H1 (cell line): ENCODE results near the gene ZNF33A. TPM values are rescaled to one million over a fixed set of nuclear protein-coding genes. Genes with fewer than 3 reads are reported as not detected.

Experiments used
- CTCF ChIA-PET: fragments of 300-600 bp; sonication (Branson Sonifier 250); formaldehyde crosslinking; loops from one replicate; lab custom pipeline; 2021; ENCODE audit not compliant: partially characterized antibody; lab: Charles Lee
- POLR2A ChIA-PET: fragments of 300-600 bp; sonication (Branson Sonifier 250); formaldehyde crosslinking; loops from one replicate; lab custom pipeline; 2021; ENCODE audit warnings: inconsistent platforms; ENCODE audit not compliant: partially characterized antibody; lab: Charles Lee
- DNase-seq, 2 experiments: peaks; one replicate each; pipeline versions ENCODE4 v3.0.0 to v3.0.0-alpha.2; 2010 to 2022; ENCODE audit warnings: low spot score in 2 of 2, low read depth in 1 of 2, mixed read lengths in 1 of 2
- FAIRE-seq: peaks from 2 replicates; lab custom pipeline; 2011; peaks lifted over from hg19 to GRCh38; lab: Jason Lieb, UNC
- H2AFZ ChIP-seq: 2 replicates; pipeline ENCODE4 v1.8.1; 2012; ENCODE audit warnings: low read length, inconsistent platforms
- H2AK5ac ChIP-seq: 2 replicates; pipeline ENCODE4 v1.6.1; 2013; ENCODE audit warnings: low read depth, low read length
- H2BK120ac ChIP-seq: replicated peaks from 2 replicates; pipeline ENCODE3; 2013; ENCODE audit warnings: low read depth, low read length, inconsistent platforms
- H2BK12ac ChIP-seq: 2 replicates; pipeline ENCODE4 v1.6.1; 2013; ENCODE audit warnings: low read depth, low read length
- H2BK15ac ChIP-seq: 2 replicates; pipeline ENCODE4 v1.6.1; 2013; ENCODE audit warnings: low read length
- H2BK20ac ChIP-seq: 2 replicates; pipeline ENCODE4 v1.6.1; 2013; ENCODE audit warnings: low read length
- H2BK5ac ChIP-seq: 2 replicates; pipeline ENCODE4 v1.6.1; 2013; ENCODE audit warnings: low read depth, low read length
- H3K14ac ChIP-seq: 2 replicates; pipeline ENCODE4 v1.6.1; 2013; ENCODE audit warnings: inconsistent platforms; ENCODE audit not compliant: insufficient read length
- H3K18ac ChIP-seq: 2 replicates; pipeline ENCODE4 v1.6.1; 2013; ENCODE audit warnings: low read length; ENCODE audit errors: extremely low read depth
- H3K23ac ChIP-seq: 2 replicates; pipeline ENCODE4 v1.6.1; 2013; ENCODE audit warnings: inconsistent platforms; ENCODE audit not compliant: insufficient read length
- H3K23me2 ChIP-seq: 2 replicates; pipeline ENCODE4 v1.6.1; 2013; ENCODE audit warnings: low read depth, low read length
- H3K27ac ChIP-seq: 2 replicates; pipeline ENCODE4 v1.6.1; 2011; ENCODE audit warnings: low read depth, low read length, inconsistent platforms
- H3K27me3 ChIP-seq, 4 experiments: replicated peaks in 1 of 4; 1 replicate in 1 of 4; 2 replicates in 3 of 4; pipeline versions ENCODE4 v1.6.1 to v1.8.1; 2011 to 2013; ENCODE audit warnings: low read length in 3 of 4, mild to moderate bottlenecking in 3 of 4, inconsistent platforms in 2 of 4, mixed read lengths in 2 of 4, moderate library complexity in 1 of 4; ENCODE audit not compliant: control insufficient read depth in 3 of 4, insufficient read depth in 3 of 4; ENCODE audit errors: extremely low read depth in 1 of 4
- H3K36me3 ChIP-seq, 4 experiments: 2 replicates each; pipeline versions ENCODE4 v1.6.1 to v1.8.1; 2011 to 2013; ENCODE audit warnings: mild to moderate bottlenecking in 4 of 4, low read length in 3 of 4, moderate library complexity in 2 of 4, control low read depth in 1 of 4, inconsistent platforms in 1 of 4; ENCODE audit not compliant: insufficient read depth in 4 of 4, control insufficient read depth in 2 of 4
- H3K4ac ChIP-seq: replicated peaks from 2 replicates; pipeline ENCODE3; 2013; ENCODE audit warnings: low read length, low read depth, mixed read lengths, inconsistent platforms; ENCODE audit not compliant: insufficient read length
- H3K4me1 ChIP-seq, 4 experiments: replicated peaks in 1 of 4; 1 replicate in 1 of 4; 2 replicates in 3 of 4; pipeline versions ENCODE4 v1.6.1 to v1.8.1; 2011 to 2013; ENCODE audit warnings: low read length in 3 of 4, inconsistent platforms in 2 of 4, mixed read lengths in 1 of 4; ENCODE audit not compliant: insufficient read depth in 4 of 4, control insufficient read depth in 3 of 4
- H3K4me2 ChIP-seq, 2 experiments: 2 replicates each; pipeline versions ENCODE4 v1.6.1 to v1.8.1; 2011 to 2013; ENCODE audit warnings: low read depth in 2 of 2, low read length in 2 of 2, control low read depth in 1 of 2, inconsistent platforms in 1 of 2, mild to moderate bottlenecking in 1 of 2; ENCODE audit not compliant: insufficient read depth in 1 of 2
- H3K4me3 ChIP-seq, 4 experiments: fragments of 200-600, 300-600 bp in 1 of 4; sonication (generic), shearing (Covaris generic), sonication (Bioruptor Twin) in 1 of 4; 2 replicates each; pipeline versions ENCODE4 v1.5.1 to v1.8.1; 2011 to 2016; ENCODE audit warnings: low read length in 4 of 4, low read depth in 3 of 4, control low read depth in 2 of 4, inconsistent platforms in 2 of 4, mild to moderate bottlenecking in 2 of 4, mixed read lengths in 1 of 4, moderate library complexity in 1 of 4; ENCODE audit not compliant: insufficient read depth in 2 of 4; ENCODE audit errors: extremely low read depth in 1 of 4
- H3K56ac ChIP-seq: replicated peaks from 2 replicates; pipeline ENCODE3; 2013; ENCODE audit warnings: low read depth, mild to moderate bottlenecking, mixed read lengths, low read length, inconsistent platforms; ENCODE audit not compliant: insufficient read length
- H3K79me1 ChIP-seq: 2 replicates; pipeline ENCODE4 v1.6.1; 2013; ENCODE audit warnings: low read depth, low read length, control low read depth
- H3K79me2 ChIP-seq, 2 experiments: 2 replicates each; pipeline versions ENCODE4 v1.6.1 to v1.8.1; 2012 to 2013; ENCODE audit warnings: low read length in 2 of 2, mild to moderate bottlenecking in 2 of 2, inconsistent platforms in 1 of 2; ENCODE audit not compliant: insufficient read depth in 2 of 2, control insufficient read depth in 1 of 2
- H3K9ac ChIP-seq, 4 experiments: replicated peaks in 1 of 4; 1 replicate in 1 of 4; 2 replicates in 3 of 4; pipeline versions ENCODE4 v1.6.1 to v1.8.1; 2011 to 2013; ENCODE audit warnings: low read depth in 3 of 4, low read length in 3 of 4, control low read depth in 2 of 4, mild to moderate bottlenecking in 2 of 4, moderate library complexity in 2 of 4, inconsistent platforms in 1 of 4; ENCODE audit errors: extremely low read depth in 1 of 4
- H3K9me3 ChIP-seq, 2 experiments: 2 replicates each; pipeline versions ENCODE4 v1.6.1 to v1.8.1; 2012 to 2013; ENCODE audit warnings: mild to moderate bottlenecking in 2 of 2, moderate library complexity in 2 of 2, control low read depth in 1 of 2, inconsistent platforms in 1 of 2, low read depth in 1 of 2, low read length in 1 of 2, mixed read lengths in 1 of 2; ENCODE audit not compliant: insufficient read depth in 2 of 2
- H4K20me1 ChIP-seq, 2 experiments: replicated peaks in 1 of 2; 2 replicates each; pipeline versions ENCODE3 to v1.8.1; 2011 to 2013; ENCODE audit warnings: inconsistent platforms in 2 of 2, low read length in 2 of 2, mild to moderate bottlenecking in 1 of 2; ENCODE audit not compliant: insufficient read depth in 2 of 2, control insufficient read depth in 1 of 2
- H4K5ac ChIP-seq: 2 replicates; pipeline ENCODE4 v1.6.1; 2013; ENCODE audit warnings: low read length, low read depth, mixed read lengths, inconsistent platforms; ENCODE audit not compliant: insufficient read length
- H4K8ac ChIP-seq: 2 replicates; pipeline ENCODE4 v1.8.0; 2013; ENCODE audit warnings: mild to moderate bottlenecking, moderate library complexity, low read length, inconsistent platforms; ENCODE audit not compliant: insufficient read depth; ENCODE audit errors: extremely low read depth
- H4K91ac ChIP-seq: replicated peaks from 2 replicates; pipeline ENCODE3; 2013; ENCODE audit warnings: low read length, mixed read lengths, inconsistent platforms; ENCODE audit not compliant: insufficient read length
- ATF2 ChIP-seq: IDR thresholded peaks from 2 replicates; pipeline ENCODE4 v1.6.1; 2012; ENCODE audit warnings: low read length, inconsistent platforms
- CBX8 ChIP-seq: fragments of 300-800, 300-1000 bp; sonication (generic); IDR thresholded peaks from 2 replicates; pipeline ENCODE4 v1.7.1; 2016; ENCODE audit warnings: low read depth, low read length, borderline replicate concordance
- CEBPB ChIP-seq: IDR thresholded peaks from 2 replicates; pipeline ENCODE4 v1.6.1; 2012; ENCODE audit warnings: low read depth, low read length
- WGBS, 2 experiments: shearing (Covaris generic) in 1 of 2; methylation state at CpG; one replicate each; pipeline versions ENCODE4 v1.1.6 to v1.1.7; 2013 to 2015; ENCODE audit warnings: low lambda C conversion rate in 2 of 2, mixed read lengths in 2 of 2, inconsistent platforms in 1 of 2, low coverage in 1 of 2, missing lambda C conversion rate in 1 of 2; ENCODE audit not compliant: insufficient replicate concordance in 2 of 2, insufficient coverage in 1 of 2, insufficient read length in 1 of 2; ENCODE audit errors: extremely low coverage in 1 of 2, missing lambda C conversion rate in 1 of 2; 5-methylcytosine and 5-hydroxymethylcytosine counted together
- polyA plus RNA-seq, 7 experiments: library from polyadenylated mRNA; depleted of rRNA in 3 of 7; stranded (reverse) in 5 of 7; unstranded in 2 of 7; fragments of >200 nt in 5 of 7; fragments of 200-250 nt in 2 of 7; gene quantifications; 1 replicate in 5 of 7; 2 replicates in 1 of 7; 4 replicates in 1 of 7; pipeline versions ENCODE4 v1.2.1 to v1.2.3, GENCODE V29; 2011 to 2013; ENCODE audit warnings: missing spikeins in 2 of 7, mixed read lengths in 2 of 7
- total RNA-seq: library from RNA; stranded (reverse); fragmentation: NEBNext Ultra II Directional; extraction: Animal tissue kit (Norgen Biotek cat#: 25700); gene quantifications from 2 replicates; pipeline ENCODE4 v1.2.1, GENCODE V29; 2021

Gene ZNF33A
- total and polyA plus RNA-seq, 2 of the 8 experiments (the other 6 are each of a cell fraction or from before 2014, with no cell fraction given): 6.0 to 48.3 TPM

DNA sequence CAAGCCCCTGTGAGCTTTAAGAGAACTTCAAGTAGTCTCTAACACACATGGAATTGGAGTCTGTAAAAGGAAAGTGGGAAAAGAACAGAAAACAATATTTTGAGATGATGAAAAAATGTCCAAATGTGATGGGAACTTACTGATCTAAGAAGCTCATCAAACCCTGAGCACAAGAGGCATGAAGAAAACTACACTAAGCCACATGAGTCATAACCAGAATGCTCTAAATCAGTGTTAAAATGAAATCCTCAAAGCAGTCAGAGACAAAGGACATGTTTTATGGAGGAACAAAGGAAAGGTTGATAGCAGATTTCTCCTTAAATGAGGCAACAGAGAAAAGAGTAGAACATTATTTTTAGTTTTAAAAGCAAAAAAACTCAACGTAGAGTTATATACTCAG, 37.2 kb downstream of the ZNF33A start:
- Histone ChIP-seq H3K9ac (no peak overlapping the region), H3K23ac (no peak overlapping the region), H3K4ac (no peak overlapping the region), H3K14ac (no peak overlapping the region), H3K79me1 (no peaks in the 10 kb centered on the region), H4K20me1 (no peaks in the 10 kb centered on the region), H2BK20ac (no peak overlapping the region), H2BK12ac (no peak overlapping the region), H3K27ac (no peak overlapping the region), H3K79me2 (no peaks in the 10 kb centered on the region), H3K23me2 (no peaks in the 10 kb centered on the region), H2BK120ac (no peak overlapping the region), H3K4me1 (no peaks in the 10 kb centered on the region), H4K5ac (no peak overlapping the region), H2AFZ (no peak overlapping the region), H3K36me3 (peaks cover 0 to 15% (median 1%) of the 10 kb centered on the region in 4 experiments; a peak in 3 of 8 replicates), H3K18ac (no peak overlapping the region), H3K9me3 (peaks cover 9 to 18% of the 10 kb centered on the region in 2 experiments), H4K8ac (no peak overlapping the region), H3K27me3 (no peaks in the 10 kb centered on the region), H2AK5ac (no peak overlapping the region), H4K91ac (no peak overlapping the region), H2BK15ac (no peak overlapping the region), H3K56ac (no peak overlapping the region), H3K4me2 (no peak overlapping the region), H2BK5ac (no peak overlapping the region), H3K4me3 (no peak overlapping the region)
- TF ChIP-seq CEBPB: no peak
- no peak for TF ChIP-seq ATF2
- TF ChIP-seq CBX8: no peak
- no peak for DNase-seq
- WGBS, 2 experiments: 92% methylated on average over 1 of the region's 1 CpG; no CpG with 5 or more reads in 1 of the 2 experiments
- CTCF ChIA-PET: no interaction called here
- no peak for FAIRE-seq
- POLR2A ChIA-PET: no interaction called here
